GM12878 (cell line): ENCODE measurements around the gene BTC.

Source experiments
- CTCF ChIP-seq, 3 experiments: IDR thresholded peaks in 2 of 3; conservative IDR thresholded peaks in 1 of 3; 2 replicates each; pipeline ENCODE4 v1.5.1; 2011; ENCODE audit warnings: low read depth in 3 of 3, low read length in 3 of 3, mild to moderate bottlenecking in 3 of 3, control low read depth in 2 of 3, moderate library complexity in 2 of 3, inconsistent platforms in 1 of 3, mixed read lengths in 1 of 3; ENCODE audit not compliant: control insufficient read depth in 2 of 3, insufficient read depth in 1 of 3; ENCODE audit errors: extremely low read depth in 1 of 3
- CUX1 ChIP-seq: IDR thresholded peaks from 2 replicates; pipeline ENCODE4 v1.6.1; 2012; ENCODE audit warnings: improper control_type of control experiment, low read depth, low read length; ENCODE audit not compliant: insufficient replicate concordance
- KAT2A ChIP-seq: conservative IDR thresholded peaks from 2 replicates; pipeline ENCODE4 v1.6.1; 2011; ENCODE audit warnings: low read depth, low read length; ENCODE audit not compliant: control insufficient read depth
- MAX ChIP-seq: IDR thresholded peaks from 2 replicates; pipeline ENCODE4 v1.6.1; 2012; ENCODE audit warnings: low read depth, low read length, improper control_type of control experiment
- NR2C2 ChIP-seq: IDR thresholded peaks from 2 replicates; pipeline ENCODE4 v1.6.1; 2011; ENCODE audit warnings: borderline replicate concordance, low read depth; ENCODE audit not compliant: control insufficient read depth, insufficient read length
- RAD21 ChIP-seq: IDR thresholded peaks from 2 replicates; pipeline ENCODE4 v1.6.1; 2011; ENCODE audit warnings: mild to moderate bottlenecking, low read depth, low read length, moderate library complexity; ENCODE audit not compliant: insufficient read depth
- RBBP5 ChIP-seq: fragments of 200-600 bp; sonication (generic); conservative IDR thresholded peaks from 2 replicates; pipeline ENCODE4 v1.6.1; 2016
- SMARCA5 ChIP-seq: fragments of 450-650 bp; IDR thresholded peaks from 2 replicates; pipeline ENCODE4 v1.6.1; 2017; ENCODE audit warnings: mild to moderate bottlenecking
- SUPT20H ChIP-seq: IDR thresholded peaks from 2 replicates; pipeline ENCODE4 v1.6.1; 2011; ENCODE audit warnings: low read depth, mild to moderate bottlenecking, low read length, moderate library complexity, borderline replicate concordance; ENCODE audit not compliant: control insufficient read depth
- SUZ12 ChIP-seq: fragments of 200-600 bp; sonication (generic); IDR thresholded peaks from one replicate; pipeline ENCODE4 v1.6.1; 2018; ENCODE audit warnings: antibody characterized with exemption, mild to moderate bottlenecking; ENCODE audit not compliant: unreplicated experiment
- ZBTB33 ChIP-seq: fragments of 450-650 bp; IDR thresholded peaks from 2 replicates; pipeline ENCODE4 v1.6.1; 2017; ENCODE audit warnings: mild to moderate bottlenecking
- ZNF24 ChIP-seq: fragments of 450-650 bp; IDR thresholded peaks from 2 replicates; pipeline ENCODE4 v1.6.1; 2017; ENCODE audit warnings: antibody characterized with exemption, mild to moderate bottlenecking

GRCh38 chr4:74772106-74772505 lies 22.2 kb downstream of the BTC start:
- TF ChIP-seq ZBTB33 = no peak
- no peak for TF ChIP-seq RBBP5
- no peak for TF ChIP-seq SMARCA5
- TF ChIP-seq RAD21 = no peak
- no peak for TF ChIP-seq NR2C2
- no peak for TF ChIP-seq CTCF (IDR thresholded peaks at IDR 0.05 in 2 of 3, conservative IDR thresholded peaks at IDR 0.05 in 1 of 3; ENCODE audit: control insufficient read depth in 2 of 3, extremely low read depth in 1 of 3, insufficient read depth in 1 of 3, low read depth in 3 of 3, low read length in 3 of 3)
- TF ChIP-seq ZNF24 = no peak
- no peak for TF ChIP-seq MAX
- TF ChIP-seq SUPT20H = no peak
- no peak for TF ChIP-seq CUX1
- TF ChIP-seq SUZ12 = no peak
- TF ChIP-seq KAT2A = no peak
